Sigmoid colon (tissue), 4 donors: ENCODE results near the gene ANAPC16.

Experiments used
- EP300 ChIP-seq, 4 donors: sonication (generic); formaldehyde crosslinking; IDR thresholded peaks; one replicate each; pipeline ENCODE4 v1.6.1; 2017; ENCODE audit warnings: antibody characterized with exemption in 4 of 4
- POLR2A ChIP-seq, 2 donors: fragments of 450-650 bp; IDR thresholded peaks; one replicate each; pipeline ENCODE4 v1.6.1; 2016; ENCODE audit warnings: antibody characterized with exemption in 2 of 2, mild to moderate bottlenecking in 2 of 2, moderate library complexity in 2 of 2
- POLR2AphosphoS5 ChIP-seq, 4 donors: sonication (generic); formaldehyde crosslinking; IDR thresholded peaks; one replicate each; pipeline ENCODE4 v1.6.1; 2017; ENCODE audit warnings: antibody characterized with exemption in 4 of 4
- TF ChIP-seq, protein P1 (sequence below), 4 experiments: fragments of 450-650 bp in 3 of 4; fragments of 200-600 bp in 1 of 4; IDR thresholded peaks; one replicate each; pipeline ENCODE4 v1.5.1; 2016 to 2019; ENCODE audit warnings: antibody characterized with exemption in 4 of 4, mild to moderate bottlenecking in 3 of 4, moderate library complexity in 2 of 4

DNA sequence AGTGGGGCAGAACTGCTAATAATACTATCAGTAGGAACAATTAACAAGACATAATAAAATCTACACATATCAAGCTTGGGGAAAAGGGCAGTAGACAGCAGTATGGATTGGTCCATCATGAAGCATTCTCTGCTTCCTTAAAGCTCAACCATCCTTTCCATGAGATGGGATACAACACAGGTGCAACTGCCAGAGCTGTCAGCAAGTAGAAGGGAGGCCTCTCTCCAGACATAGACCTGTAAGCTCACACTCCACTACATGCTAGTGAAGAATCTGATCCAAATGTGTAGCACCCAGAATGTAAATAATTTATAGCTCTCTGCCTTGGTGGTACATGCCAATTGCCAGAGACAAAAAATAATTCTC is 41.5 kb upstream of the ANAPC16 start:
- TF ChIP-seq, protein P1, sequence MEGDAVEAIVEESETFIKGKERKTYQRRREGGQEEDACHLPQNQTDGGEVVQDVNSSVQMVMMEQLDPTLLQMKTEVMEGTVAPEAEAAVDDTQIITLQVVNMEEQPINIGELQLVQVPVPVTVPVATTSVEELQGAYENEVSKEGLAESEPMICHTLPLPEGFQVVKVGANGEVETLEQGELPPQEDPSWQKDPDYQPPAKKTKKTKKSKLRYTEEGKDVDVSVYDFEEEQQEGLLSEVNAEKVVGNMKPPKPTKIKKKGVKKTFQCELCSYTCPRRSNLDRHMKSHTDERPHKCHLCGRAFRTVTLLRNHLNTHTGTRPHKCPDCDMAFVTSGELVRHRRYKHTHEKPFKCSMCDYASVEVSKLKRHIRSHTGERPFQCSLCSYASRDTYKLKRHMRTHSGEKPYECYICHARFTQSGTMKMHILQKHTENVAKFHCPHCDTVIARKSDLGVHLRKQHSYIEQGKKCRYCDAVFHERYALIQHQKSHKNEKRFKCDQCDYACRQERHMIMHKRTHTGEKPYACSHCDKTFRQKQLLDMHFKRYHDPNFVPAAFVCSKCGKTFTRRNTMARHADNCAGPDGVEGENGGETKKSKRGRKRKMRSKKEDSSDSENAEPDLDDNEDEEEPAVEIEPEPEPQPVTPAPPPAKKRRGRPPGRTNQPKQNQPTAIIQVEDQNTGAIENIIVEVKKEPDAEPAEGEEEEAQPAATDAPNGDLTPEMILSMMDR (IDR thresholded peaks at IDR 0.05): no peak
- TF ChIP-seq POLR2A (IDR thresholded peaks at IDR 0.05) (no peak), EP300 (IDR thresholded peaks at IDR 0.05) (no peak), POLR2AphosphoS5 (IDR thresholded peaks at IDR 0.05) (no peak)
